HG03521 (cell line): ENCODE data around the gene GRB7.

ENCODE experiments used
- ATAC-seq: cut with Tn5 transposase; IDR thresholded peaks from one replicate; pipeline ENCODE4 v1.9.1; 2021; ENCODE audit warnings: mild to moderate bottlenecking, moderate library complexity; ENCODE audit not compliant: unreplicated experiment

The GRB7 gene

DNA sequence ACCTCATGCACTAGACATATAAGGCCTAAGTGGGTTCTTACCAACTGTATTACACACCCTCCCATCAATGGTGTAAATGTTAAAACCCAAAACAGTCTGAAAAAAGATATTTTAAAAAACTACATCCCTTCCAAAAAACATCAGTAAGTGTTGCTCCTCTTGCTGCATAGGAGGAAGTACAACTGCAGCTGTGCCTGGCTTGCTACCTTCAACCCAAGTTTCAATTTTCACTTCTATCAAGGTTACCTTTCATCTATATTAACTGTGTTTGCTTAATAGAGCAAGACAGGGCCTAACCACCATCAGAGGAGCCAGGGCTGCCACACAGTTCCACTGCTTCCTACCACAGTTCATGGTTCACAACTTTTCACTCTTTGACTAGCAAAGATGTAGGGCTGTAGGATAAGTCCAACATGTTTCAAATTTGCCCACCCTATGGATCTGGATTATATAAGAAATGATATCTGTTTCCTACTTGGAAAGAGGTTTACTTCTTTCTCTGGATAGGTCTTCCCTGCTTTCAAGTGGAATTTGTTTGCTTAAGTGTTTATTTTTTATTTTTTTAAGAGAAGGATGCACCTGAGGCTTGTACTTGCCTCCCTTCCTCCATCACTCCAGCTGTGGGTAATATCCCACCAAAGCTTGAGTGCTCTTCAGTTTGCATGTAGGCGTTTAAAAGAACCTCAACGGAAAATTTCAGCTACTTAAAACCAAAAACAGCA is 56.7 kb downstream of the GRB7 start:
- ATAC-seq = peak; percentile 89
